Ovary (tissue), 3 donors: ENCODE data around the gene FARS2.

Experiments used
- EP300 ChIP-seq: sonication (generic); formaldehyde crosslinking; IDR thresholded peaks from one replicate; pipeline ENCODE4 v1.6.1; 2017; ENCODE audit warnings: antibody characterized with exemption
- POLR2A ChIP-seq: fragments of 450-650 bp; IDR thresholded peaks from one replicate; pipeline ENCODE4 v1.6.1; 2017; ENCODE audit warnings: antibody characterized with exemption, mild to moderate bottlenecking, moderate library complexity
- TF ChIP-seq, protein P1 (sequence below), 3 donors: fragments of 450-650 bp in 2 of 3; fragments of 200-600 bp in 1 of 3; IDR thresholded peaks; one replicate each; pipeline versions ENCODE4 v1.5.1 to v1.8.0; 2016 to 2022; ENCODE audit warnings: antibody characterized with exemption in 3 of 3, mild to moderate bottlenecking in 1 of 3
- donor health status: DM: no; HTN: no; CAD: no.

DNA sequence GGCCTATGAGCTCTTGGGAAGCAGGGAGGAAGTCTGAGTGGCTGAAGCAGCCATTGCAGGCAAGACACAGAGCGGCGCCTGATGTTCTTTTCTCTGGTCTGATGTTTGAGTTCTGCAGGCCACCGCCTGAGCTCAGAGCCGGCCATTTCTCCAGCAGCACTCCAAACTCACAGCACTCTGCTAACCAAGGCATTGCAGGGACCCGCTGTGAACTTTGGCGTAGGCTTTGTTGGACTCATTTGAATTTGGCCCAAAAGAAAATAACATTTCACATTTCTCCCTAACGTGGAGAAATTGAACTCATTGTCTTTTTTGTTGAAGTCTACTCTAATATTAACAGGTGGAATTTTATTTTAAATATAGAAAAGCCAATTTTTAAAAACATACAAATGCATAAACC lies 336.1 kb downstream of the FARS2 start:
- no peak for TF ChIP-seq POLR2A
- TF ChIP-seq, protein P1, sequence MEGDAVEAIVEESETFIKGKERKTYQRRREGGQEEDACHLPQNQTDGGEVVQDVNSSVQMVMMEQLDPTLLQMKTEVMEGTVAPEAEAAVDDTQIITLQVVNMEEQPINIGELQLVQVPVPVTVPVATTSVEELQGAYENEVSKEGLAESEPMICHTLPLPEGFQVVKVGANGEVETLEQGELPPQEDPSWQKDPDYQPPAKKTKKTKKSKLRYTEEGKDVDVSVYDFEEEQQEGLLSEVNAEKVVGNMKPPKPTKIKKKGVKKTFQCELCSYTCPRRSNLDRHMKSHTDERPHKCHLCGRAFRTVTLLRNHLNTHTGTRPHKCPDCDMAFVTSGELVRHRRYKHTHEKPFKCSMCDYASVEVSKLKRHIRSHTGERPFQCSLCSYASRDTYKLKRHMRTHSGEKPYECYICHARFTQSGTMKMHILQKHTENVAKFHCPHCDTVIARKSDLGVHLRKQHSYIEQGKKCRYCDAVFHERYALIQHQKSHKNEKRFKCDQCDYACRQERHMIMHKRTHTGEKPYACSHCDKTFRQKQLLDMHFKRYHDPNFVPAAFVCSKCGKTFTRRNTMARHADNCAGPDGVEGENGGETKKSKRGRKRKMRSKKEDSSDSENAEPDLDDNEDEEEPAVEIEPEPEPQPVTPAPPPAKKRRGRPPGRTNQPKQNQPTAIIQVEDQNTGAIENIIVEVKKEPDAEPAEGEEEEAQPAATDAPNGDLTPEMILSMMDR (IDR thresholded peaks at IDR 0.05), result no peak
- TF ChIP-seq EP300, result no peak
